PFSK-1 (cell line): ENCODE measurements around the gene SUGP2.

Experiments used
- FOXP2 ChIP-seq: optimal IDR thresholded peaks from 2 replicates; pipeline ENCODE3; 2011; ENCODE audit warnings: borderline replicate concordance, control low read depth, inconsistent platforms; ENCODE audit not compliant: insufficient read depth; ENCODE audit errors: extremely low read length, extremely low read depth
- POLR2AphosphoS5 ChIP-seq: IDR thresholded peaks from 2 replicates; pipeline ENCODE4 v1.6.1; 2012; ENCODE audit warnings: low read depth, mild to moderate bottlenecking, control low read depth, low read length, moderate library complexity
- SIN3A ChIP-seq: IDR thresholded peaks from 2 replicates; pipeline ENCODE4 v1.6.1; 2012; ENCODE audit warnings: mild to moderate bottlenecking, low read length, moderate library complexity, borderline replicate concordance; ENCODE audit not compliant: insufficient read depth
- TAF1 ChIP-seq: IDR thresholded peaks from 2 replicates; pipeline ENCODE4 v1.6.1; 2012; ENCODE audit warnings: low read length, control low read depth, borderline replicate concordance; ENCODE audit not compliant: insufficient read depth
- TF ChIP-seq, protein P1 (sequence below), 2 experiments: IDR thresholded peaks; 2 replicates each; pipeline versions ENCODE4 v1.6.1 to v1.8.0; 2011 to 2012; ENCODE audit warnings: low read depth in 2 of 2, low read length in 2 of 2, control low read depth in 1 of 2, inconsistent platforms in 1 of 2, mild to moderate bottlenecking in 1 of 2, moderate library complexity in 1 of 2; ENCODE audit not compliant: insufficient read depth in 1 of 2

The SUGP2 gene

DNA sequence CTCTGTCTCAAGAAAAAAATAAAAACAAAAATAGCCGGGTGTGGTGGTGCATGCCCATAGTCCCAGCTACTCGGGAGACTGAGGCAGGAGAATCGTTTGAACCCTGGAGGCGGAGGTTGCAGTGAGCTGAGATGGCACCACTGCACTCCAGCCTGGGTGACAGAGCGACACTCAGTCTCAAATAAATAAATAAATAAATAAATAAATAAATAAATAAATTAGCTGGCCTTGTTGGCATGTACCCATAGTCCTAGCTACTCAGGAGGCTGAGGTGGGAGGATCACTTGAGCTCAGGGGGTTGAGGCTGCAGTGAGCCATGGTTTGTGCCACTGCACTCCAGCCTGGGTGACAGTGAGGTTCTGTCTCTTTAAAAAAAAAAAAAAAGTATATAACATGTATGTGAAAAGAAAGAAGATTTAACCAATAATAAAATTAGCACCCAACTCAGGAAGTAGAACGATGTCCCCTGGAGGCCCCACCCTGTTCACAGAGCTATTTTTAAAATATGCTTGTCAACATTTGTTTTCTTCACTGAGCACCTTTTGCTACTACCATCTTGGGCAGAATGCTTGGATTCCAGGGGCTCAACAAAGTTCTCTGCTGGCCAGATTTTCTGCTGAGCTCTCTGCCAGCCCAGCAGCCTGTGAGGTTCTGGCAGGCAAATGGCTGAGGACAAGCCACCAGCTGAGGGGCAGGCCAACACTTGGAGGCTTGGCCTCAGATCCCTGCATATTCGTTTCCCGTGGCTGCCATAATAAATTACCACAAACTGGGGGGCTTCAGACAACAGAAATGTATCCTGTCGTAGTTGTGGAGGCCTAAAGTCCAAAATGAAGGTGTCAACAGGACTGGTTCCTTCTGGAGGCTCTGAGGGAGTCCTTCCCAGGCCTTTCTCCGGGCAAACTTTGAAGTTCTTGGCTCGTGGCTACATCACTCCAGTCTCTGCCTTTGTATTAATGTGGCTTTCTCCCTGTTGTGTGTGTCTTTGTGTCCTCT is 35.6 kb upstream of the SUGP2 start:
- TF ChIP-seq POLR2AphosphoS5 (no peak), TAF1 (no peak), FOXP2 (no peak), SIN3A (no peak)
- TF ChIP-seq, protein P1, sequence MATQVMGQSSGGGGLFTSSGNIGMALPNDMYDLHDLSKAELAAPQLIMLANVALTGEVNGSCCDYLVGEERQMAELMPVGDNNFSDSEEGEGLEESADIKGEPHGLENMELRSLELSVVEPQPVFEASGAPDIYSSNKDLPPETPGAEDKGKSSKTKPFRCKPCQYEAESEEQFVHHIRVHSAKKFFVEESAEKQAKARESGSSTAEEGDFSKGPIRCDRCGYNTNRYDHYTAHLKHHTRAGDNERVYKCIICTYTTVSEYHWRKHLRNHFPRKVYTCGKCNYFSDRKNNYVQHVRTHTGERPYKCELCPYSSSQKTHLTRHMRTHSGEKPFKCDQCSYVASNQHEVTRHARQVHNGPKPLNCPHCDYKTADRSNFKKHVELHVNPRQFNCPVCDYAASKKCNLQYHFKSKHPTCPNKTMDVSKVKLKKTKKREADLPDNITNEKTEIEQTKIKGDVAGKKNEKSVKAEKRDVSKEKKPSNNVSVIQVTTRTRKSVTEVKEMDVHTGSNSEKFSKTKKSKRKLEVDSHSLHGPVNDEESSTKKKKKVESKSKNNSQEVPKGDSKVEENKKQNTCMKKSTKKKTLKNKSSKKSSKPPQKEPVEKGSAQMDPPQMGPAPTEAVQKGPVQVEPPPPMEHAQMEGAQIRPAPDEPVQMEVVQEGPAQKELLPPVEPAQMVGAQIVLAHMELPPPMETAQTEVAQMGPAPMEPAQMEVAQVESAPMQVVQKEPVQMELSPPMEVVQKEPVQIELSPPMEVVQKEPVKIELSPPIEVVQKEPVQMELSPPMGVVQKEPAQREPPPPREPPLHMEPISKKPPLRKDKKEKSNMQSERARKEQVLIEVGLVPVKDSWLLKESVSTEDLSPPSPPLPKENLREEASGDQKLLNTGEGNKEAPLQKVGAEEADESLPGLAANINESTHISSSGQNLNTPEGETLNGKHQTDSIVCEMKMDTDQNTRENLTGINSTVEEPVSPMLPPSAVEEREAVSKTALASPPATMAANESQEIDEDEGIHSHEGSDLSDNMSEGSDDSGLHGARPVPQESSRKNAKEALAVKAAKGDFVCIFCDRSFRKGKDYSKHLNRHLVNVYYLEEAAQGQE (IDR thresholded peaks at IDR 0.05; ENCODE audit: insufficient read depth in 1 of 2, low read depth in 2 of 2, low read length in 2 of 2): no peak

DNA sequence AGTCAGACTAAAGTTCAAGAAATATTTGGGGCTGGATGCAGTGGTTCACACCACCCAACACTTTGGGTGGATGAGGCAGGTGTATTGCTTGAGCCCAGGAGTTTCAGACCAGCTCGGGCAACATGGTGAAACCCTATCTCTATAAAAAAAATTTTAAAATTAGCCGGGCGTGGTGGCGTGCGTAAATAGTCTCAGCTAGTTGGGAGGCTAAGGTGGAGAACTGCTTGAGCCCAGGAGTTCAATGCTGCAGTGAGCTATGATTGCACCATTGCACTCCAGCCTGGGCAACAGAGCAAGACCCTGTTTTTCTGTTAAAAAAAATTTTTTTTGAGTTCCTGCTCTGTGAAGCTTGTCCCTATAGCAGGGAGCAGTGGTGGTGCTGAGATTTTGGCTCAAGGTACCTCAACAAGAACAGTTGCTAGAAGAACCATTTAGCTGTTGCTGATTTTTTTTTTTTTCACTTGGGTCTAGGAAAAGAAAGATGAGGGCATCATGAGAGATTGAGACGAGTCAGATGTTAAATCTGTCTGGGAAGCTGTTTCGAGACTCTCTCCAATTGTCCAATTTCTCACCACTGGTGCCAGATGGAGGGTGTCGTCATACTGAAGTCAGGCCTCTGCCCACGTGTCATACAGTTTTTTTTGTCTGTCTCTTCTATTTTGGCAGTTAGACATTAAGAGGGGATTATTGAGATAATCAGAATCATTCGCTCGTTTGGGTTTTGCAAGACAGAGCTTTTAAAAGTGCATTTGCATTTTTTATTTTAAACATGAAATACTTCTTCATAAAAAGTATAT is 34.2 kb upstream of the SUGP2 start:
- TF ChIP-seq POLR2AphosphoS5 (no peak), FOXP2 (no peak), TAF1 (no peak), SIN3A (no peak)
- TF ChIP-seq, protein P1 (IDR thresholded peaks at IDR 0.05; ENCODE audit: insufficient read depth in 1 of 2, low read depth in 2 of 2, low read length in 2 of 2): no peak

DNA sequence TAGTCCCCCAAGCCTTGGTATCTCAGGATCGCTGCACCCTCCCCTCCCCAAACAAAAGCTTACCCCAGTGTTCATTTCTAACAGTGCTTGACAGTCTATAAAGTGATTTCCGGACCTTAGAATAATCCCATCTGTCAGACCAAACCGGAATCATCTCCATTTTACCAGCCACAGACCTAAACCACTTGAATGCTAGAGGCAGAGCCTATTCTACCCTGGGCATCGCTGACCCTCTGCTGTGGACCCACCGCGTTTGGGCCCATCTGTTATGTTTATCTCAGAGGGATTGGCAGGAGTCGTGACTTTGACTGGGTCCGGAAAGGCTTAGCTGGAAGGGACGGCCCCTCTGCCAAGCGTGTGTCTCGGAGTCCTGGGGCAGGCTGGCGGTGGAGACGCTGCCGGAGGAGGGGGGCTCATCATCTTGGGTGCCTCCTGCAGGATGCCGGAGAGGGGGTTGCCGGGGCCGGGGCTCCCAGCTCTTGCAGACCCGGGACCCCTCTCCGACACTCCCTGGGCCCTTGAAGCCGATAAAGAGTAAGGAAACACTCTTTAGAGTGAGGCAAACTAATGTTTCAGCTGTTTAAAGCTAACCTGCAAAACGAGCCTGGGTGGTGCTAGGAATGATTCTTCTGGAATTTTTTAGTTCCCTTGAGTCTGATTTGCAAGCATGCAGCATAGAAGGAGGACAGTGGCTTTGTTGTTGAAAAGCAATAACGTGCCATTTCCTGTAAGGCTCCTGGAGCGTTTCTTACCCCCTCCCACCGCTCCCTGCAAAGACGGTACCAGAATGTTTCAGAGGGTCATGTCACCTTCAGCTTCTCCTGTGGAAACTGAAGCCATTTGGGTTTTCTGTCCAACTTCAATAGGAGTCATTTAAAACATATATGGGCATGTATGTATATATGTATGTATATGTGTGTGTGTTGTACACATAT is 31.8 kb upstream of the SUGP2 start:
- TF ChIP-seq, protein P1 (IDR thresholded peaks at IDR 0.05; ENCODE audit: insufficient read depth in 1 of 2, low read depth in 2 of 2, low read length in 2 of 2): no peak
- TF ChIP-seq SIN3A (no peak), TAF1 (no peak), FOXP2 (no peak), POLR2AphosphoS5 (no peak)

DNA sequence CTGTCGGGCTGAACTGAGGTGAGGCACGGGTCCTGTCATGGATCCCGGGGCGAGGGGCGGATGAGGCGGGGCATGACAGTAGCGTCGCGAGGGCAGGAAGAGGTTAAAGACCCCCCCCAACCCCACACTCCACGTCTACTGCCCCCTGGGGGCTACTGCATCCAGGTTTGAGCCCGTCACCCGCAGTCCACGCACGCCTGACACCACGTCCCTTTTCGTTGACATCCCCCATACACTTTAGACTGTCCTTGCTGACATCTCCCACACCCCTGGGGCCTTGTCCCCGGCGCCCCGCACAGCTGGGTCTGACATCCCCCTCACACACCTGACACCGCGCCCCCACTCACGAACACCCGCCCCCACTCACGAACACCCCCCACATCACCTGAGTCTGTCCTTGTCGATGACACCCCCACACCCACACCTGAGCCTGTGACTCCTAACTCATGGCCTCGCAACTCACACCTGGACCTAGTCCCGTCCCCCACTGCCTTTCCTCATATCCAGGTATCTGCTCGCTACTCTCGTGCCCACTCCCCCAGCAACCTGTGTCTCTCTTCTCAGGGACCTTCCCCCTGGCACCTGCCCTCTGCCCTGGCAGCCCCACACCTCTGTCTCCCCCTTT is 30.9 kb upstream of the SUGP2 start:
- TF ChIP-seq FOXP2 (peak; percentile 1), TAF1 (no peak), SIN3A (no peak), POLR2AphosphoS5 (no peak)
